Neural cell (in vitro differentiated cells): Measurements from ENCODE around the gene SYTL5. TPM values are rescaled to one million over a fixed set of nuclear protein-coding genes. Genes with fewer than 3 reads are reported as not detected.

Experiments
- H2AFZ ChIP-seq: fragments of 200-600, 300-800 bp; sonication (generic), shearing (Covaris generic); 2 replicates; pipeline ENCODE4 v1.6.0; 2014; ENCODE audit warnings: low read depth, mild to moderate bottlenecking, antibody characterized with exemption, low read length, moderate library complexity
- H3F3A ChIP-seq: fragments of 200-600 bp; shearing (Covaris generic); 2 replicates; pipeline ENCODE4 v1.6.1; 2016; ENCODE audit warnings: mild to moderate bottlenecking, moderate library complexity, mixed read lengths, antibody characterized with exemption, low read length; ENCODE audit not compliant: insufficient read depth, poor library complexity, severe bottlenecking
- H3K27ac ChIP-seq: fragments of 200-600, 300-800 bp; sonication (generic), shearing (Covaris generic); 2 replicates; pipeline ENCODE4 v1.5.1; 2014; ENCODE audit warnings: mild to moderate bottlenecking, low read length, moderate library complexity
- H3K27me3 ChIP-seq: fragments of 300-800, 200-600 bp; sonication (generic), shearing (Covaris generic); 2 replicates; pipeline ENCODE4 v1.6.0; 2014; ENCODE audit warnings: mild to moderate bottlenecking, low read depth, low read length, moderate library complexity; ENCODE audit not compliant: insufficient read depth
- H3K36me3 ChIP-seq: fragments of 300-800, 200-600 bp; sonication (generic), shearing (Covaris generic); 2 replicates; pipeline ENCODE4 v1.5.1; 2014; ENCODE audit warnings: mild to moderate bottlenecking, antibody characterized with exemption, low read length, moderate library complexity; ENCODE audit not compliant: insufficient read depth
- H3K4me2 ChIP-seq: fragments of 300-800, 200-600 bp; sonication (generic), shearing (Covaris generic); 2 replicates; pipeline ENCODE4 v1.6.0; 2014; ENCODE audit warnings: mild to moderate bottlenecking, low read length
- H3K4me3 ChIP-seq: fragments of 300-800, 200-600 bp; sonication (generic), shearing (Covaris generic); 2 replicates; pipeline ENCODE4 v1.5.1; 2014; ENCODE audit warnings: mild to moderate bottlenecking, low read length, moderate library complexity
- H3K79me2 ChIP-seq: fragments of 200-600 bp; shearing (Covaris generic); replicated peaks from 2 replicates; pipeline ENCODE4 v1.6.0; 2014; ENCODE audit warnings: mild to moderate bottlenecking, low read length, moderate library complexity; ENCODE audit not compliant: insufficient read depth
- H3K9ac ChIP-seq: fragments of 300-800, 200-600 bp; sonication (generic), shearing (Covaris generic); 2 replicates; pipeline ENCODE4 v1.6.1; 2016; ENCODE audit warnings: mild to moderate bottlenecking, low read length, mixed read lengths
- H3K9me2 ChIP-seq: fragments of 200-600 bp; shearing (Covaris generic); 2 replicates; pipeline ENCODE4 v1.6.1; 2016; ENCODE audit warnings: mild to moderate bottlenecking, low read length, mixed read lengths; ENCODE audit not compliant: insufficient read depth
- H3K9me3 ChIP-seq: fragments of 200-600, 300-800 bp; sonication (generic), shearing (Covaris generic); 2 replicates; pipeline ENCODE4 v1.6.1; 2016; ENCODE audit warnings: mild to moderate bottlenecking, mixed run types, low read length, moderate library complexity, mixed read lengths
- H4K20me1 ChIP-seq: fragments of 200-600 bp; shearing (Covaris generic); 2 replicates; pipeline ENCODE4 v1.6.1; 2016; ENCODE audit warnings: mild to moderate bottlenecking, mixed run types; ENCODE audit not compliant: insufficient read depth
- EZH2 ChIP-seq: fragments of 200-600, 300-800 bp; shearing (Covaris generic), sonication (generic); IDR thresholded peaks from 2 replicates; pipeline ENCODE4 v1.6.1; 2014; ENCODE audit warnings: antibody characterized with exemption, low read length, borderline replicate concordance, mild to moderate bottlenecking; ENCODE audit not compliant: insufficient read depth, poor library complexity, severe bottlenecking
- MXI1 ChIP-seq: fragments of 450-650 bp; conservative IDR thresholded peaks from 2 replicates; pipeline ENCODE4 v1.6.1; 2014; ENCODE audit warnings: antibody characterized with exemption, mild to moderate bottlenecking; ENCODE audit not compliant: poor library complexity, severe bottlenecking
- POLR2AphosphoS5 ChIP-seq: IDR thresholded peaks from 2 replicates; pipeline ENCODE4 v1.6.1; 2012
- RAD21 ChIP-seq: fragments of 450-650 bp; conservative IDR thresholded peaks from 2 replicates; pipeline ENCODE4 v1.6.1; 2014; ENCODE audit warnings: antibody characterized with exemption, mild to moderate bottlenecking, moderate library complexity
- REST ChIP-seq: IDR thresholded peaks from 2 replicates; pipeline ENCODE4 v1.6.1; 2012; ENCODE audit warnings: borderline replicate concordance
- polyA plus RNA-seq: library from polyadenylated mRNA; depleted of rRNA; stranded (reverse); fragments of >200 nt; gene quantifications from 2 replicates; pipeline ENCODE4 v1.2.3, GENCODE V29; 2014
- small RNA-seq, 3 experiments: library from RNA; depleted of rRNA; stranded (forward); fragments of <200 nt; gene quantifications; one replicate each; pipeline ENCODE3, GENCODE V24; 2012

The SYTL5 gene
- polyA plus RNA-seq, 1 donor from 2014 or later = 1.0 TPM

GRCh38 chrX:38178396-38178795, 172.0 kb downstream of the SYTL5 start:
- Histone ChIP-seq H3K27me3 (no peaks in the 10 kb centered on the region), H3F3A (no peaks in the 10 kb centered on the region), H4K20me1 (no peaks in the 10 kb centered on the region), H3K79me2 (no peaks in the 10 kb centered on the region), H3K36me3 (no peaks in the 10 kb centered on the region), H3K4me3 (no peak overlapping the region), H3K9ac (no peak overlapping the region), H3K27ac (no peak overlapping the region), H3K9me2 (no peaks in the 10 kb centered on the region), H3K9me3 (no peaks in the 10 kb centered on the region), H3K4me2 (no peak overlapping the region), H2AFZ (no peak overlapping the region)
- TF ChIP-seq POLR2AphosphoS5 = no peak
- no peak for TF ChIP-seq REST
- no peak for TF ChIP-seq MXI1
- no peak for TF ChIP-seq EZH2
- no peak for TF ChIP-seq RAD21

Small RNA genes lying within 50 kb of the gene (small RNA-seq; reads per million reads assigned to genes)
- 0 reads per million in 3 experiments for gene MIR548AJ2

Other genes starting within 250 kb of the SYTL5 start
- gene CYBB, start 226.5 kb upstream of the SYTL5 start, polyA plus RNA-seq = 0.40 and 0.83 TPM in 2 replicates
- gene DYNLT3, start 159.0 kb upstream of the SYTL5 start, polyA plus RNA-seq = 0.64 and 2.4 TPM in 2 replicates
- gene SRPX, start 214.3 kb downstream of the SYTL5 start, polyA plus RNA-seq = 0.52 and 2.1 TPM in 2 replicates